ENCODE results near the gene LCORL. TPM values are rescaled to one million over a fixed set of nuclear protein-coding genes. Genes with fewer than 3 reads are reported as not detected.
"Not testable (repeated sequence)": the region's sequence is repeated elsewhere in the genome, so short reads cannot be mapped to it uniquely, and the experiment has no call there.

LCORL gene
- total RNA-seq, 1 donor from 2014 or later, result 16.9 TPM

DNA sequence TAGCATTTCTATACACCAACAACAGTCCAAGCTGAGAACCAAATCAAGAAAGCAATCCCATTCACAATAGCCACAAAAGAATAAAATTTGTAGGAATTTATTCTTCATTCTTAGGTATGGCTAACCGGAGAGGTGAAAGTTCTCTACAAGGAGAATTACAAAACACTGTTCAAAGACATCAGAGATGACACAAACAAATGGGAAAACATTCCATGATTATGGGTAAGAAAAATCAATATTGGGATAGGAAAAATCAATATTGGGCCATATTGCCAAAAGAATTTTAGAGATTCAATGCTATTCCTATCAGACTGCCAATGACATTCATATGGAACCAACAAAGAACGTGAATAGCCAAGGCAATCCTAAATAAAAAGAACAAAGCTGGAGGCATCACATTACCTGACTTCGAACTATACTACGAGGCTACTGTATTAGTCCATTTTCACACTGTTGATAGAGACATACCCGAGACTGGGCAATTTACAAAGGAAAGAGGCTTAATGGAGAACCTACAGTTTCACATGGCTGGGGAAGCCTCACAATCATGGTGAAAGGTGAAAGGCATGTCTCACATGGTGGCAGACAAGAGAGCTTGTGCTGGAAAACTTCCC lies 161.7 kb downstream of the LCORL start:
- no peak for DNase-seq (ENCODE audit: low read depth in 2 of 2)

DNA sequence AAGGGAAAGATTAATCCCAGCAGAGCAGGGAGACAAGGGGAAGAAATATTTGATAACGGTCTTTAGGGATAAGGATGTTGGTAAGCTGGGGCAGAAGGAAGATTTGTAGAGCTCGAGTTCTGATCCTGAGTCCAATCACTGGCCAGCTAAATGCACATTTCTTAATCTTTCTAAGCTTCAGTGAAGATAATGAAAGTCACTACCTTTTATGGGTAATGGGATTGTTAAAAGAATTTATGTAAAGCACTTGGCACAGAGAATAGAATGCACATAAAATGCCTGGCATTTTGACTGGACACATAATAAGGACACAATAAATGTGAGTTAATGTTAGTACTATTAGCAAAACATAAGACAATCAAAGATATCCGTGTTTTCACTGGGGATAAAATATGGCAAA lies 167.5 kb downstream of the LCORL start:
- DNase-seq (ENCODE audit: low read depth in 2 of 2), result no peak

DNA sequence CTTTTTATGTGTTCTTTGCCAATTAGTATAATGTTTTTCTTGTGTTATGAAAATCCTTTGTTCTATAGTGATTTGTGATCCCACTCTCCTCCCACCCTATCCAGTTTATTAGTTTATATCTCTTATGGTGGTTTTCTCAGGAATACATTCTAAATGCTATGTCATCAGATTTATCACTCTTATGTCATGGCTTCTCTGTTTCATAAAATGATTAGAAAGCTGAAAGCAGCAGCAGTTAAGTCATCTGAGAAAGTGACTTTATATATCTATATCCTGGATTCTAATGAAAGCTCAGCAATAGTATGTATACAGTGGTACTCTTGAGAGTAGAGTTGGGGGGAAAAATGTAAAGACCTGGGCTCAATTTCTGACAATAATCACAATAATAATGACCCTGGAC lies 169.6 kb downstream of the LCORL start:
- no peak for DNase-seq (ENCODE audit: low read depth in 2 of 2)

DNA sequence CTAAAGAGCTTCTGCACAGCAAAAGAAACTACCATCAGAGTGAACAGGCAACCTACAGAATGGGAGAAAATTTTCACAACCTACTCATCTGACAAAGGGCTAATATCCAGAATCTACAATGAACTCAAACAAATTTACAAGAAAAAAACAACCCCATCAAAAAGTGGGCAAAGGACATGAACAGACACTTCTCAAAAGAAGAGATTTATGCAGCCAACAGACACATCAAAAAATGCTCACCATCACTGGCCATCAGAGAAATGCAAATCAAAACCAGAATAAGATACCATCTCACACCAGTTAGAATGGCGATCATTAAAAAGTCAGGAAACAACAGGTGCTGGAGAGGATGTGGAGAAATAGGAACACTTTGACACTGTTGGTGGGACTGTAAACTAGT lies 171.3 kb downstream of the LCORL start:
- not testable (repeated sequence) for DNase-seq (ENCODE audit: low read depth in 2 of 2)

DNA sequence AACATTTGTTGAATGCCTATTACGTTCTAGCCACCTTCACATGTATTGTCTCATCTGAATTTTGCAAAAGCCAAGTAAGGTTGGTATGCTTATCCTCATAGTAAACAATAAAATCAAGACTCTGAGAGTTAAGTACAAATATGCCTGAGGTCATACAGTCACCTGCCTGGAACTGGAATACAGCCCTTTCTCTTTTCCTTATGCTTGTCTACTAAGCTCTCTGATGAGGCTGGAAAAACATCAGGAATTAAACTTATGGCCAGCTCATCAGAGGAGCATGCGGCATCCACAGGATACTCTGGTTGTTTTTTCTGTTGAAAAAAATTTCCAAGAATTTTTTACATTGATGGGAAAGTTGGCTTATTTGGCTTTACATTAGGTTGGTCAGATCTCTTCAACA lies 175.3 kb downstream of the LCORL start:
- DNase-seq (ENCODE audit: low read depth in 2 of 2), result no peak

DNA sequence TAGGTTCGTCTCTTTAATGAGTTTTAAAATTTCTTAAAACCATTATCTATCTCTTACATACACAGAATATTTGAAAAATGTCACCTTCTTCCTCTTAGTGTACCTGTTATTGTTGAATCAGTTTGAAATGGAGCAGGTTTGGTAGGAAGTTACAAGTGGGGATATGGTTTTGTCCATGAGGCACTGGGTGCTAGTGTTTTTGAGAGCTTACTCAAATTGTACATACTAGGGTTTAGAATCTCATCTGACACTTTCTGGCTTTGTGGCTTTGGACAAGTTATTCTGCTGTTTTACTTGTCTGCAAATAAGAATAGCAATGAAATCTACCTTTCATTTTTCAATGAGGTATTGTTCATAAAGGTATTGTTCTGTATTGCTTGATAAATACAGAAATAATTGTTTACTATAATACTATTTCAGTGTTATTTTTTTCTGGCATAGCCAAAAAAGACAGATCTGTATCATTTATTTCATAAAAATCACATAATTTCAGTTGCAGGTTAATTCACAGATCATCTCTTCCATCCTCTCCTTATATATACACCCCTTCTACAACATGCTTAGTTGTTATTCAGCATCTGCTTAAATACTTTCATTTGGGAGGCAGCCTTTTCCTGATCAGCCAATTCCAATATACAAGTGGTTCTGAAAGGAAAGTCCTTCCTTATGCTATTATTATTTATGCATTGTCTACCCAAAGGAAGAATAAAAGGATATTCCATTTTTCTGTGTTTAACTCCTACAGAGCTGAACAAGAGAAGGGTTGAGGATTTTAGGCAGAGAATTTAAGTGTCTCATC lies 197.5 kb downstream of the LCORL start:
- peak in 1 of 2 donors; percentile 3 for DNase-seq (ENCODE audit: low read depth in 2 of 2)

DNA sequence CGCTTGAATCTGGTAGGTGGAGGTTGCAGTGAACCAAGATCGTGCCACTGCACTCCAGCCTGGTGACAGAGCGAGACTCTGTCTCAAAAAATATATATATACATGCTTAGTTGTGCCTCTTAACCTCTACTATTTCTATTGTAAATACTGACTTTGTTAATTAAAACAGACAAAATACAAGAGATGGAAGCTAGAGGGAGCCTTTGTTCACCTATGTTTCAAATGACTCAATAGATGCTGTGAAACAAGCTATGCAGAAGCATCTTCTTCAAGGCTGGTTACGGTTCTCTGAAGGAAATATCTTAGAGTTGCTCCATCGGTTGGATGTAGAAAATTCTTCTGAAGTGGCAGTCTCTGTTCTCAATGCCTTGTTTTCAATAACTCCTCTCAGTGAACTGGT lies 204.5 kb downstream of the LCORL start:
- DNase-seq (ENCODE audit: low read depth in 2 of 2), result peak; percentile 66 to 71

DNA sequence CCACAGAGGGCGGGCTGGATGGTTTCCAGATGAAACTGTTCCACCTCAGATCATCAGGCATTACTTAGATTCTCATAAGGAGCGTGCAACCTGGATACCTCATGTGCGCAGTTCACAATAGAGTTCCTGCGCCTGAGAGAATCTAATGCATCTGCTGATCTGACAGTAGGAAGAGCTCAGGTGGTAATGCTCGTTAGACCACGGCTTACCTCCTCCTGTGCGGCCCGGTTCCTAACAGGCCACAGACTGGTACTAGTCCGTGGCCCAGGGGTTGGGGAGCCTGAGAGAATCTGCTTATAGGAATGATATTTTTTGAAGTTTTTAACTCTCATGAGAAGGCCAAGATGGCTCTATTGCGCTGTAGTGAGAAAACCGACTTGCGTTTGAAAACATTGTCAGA lies 205.4 kb downstream of the LCORL start:
- no peak for DNase-seq (ENCODE audit: low read depth in 2 of 2)

DNA sequence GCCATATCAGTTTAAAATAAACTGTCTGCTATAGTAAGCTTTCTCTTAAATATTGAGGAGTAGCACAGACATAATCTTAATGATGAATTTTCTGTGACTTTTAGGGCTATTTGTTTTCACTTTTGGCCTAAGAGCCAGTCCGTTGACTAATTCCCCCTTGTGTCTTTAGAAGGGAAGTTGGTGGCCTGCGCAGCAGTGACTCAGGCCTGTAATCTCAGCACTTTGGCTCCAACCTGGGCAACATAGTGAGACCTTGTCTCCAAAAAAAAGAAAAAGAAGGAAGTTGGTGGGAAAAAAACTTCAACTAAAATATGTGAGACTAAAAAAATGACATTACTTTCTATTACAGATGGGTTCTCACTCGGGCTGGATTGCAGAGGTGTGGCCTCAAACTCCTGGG lies 207.4 kb downstream of the LCORL start:
- DNase-seq (ENCODE audit: low read depth in 2 of 2), result peak; percentile 55 to 77

DNA sequence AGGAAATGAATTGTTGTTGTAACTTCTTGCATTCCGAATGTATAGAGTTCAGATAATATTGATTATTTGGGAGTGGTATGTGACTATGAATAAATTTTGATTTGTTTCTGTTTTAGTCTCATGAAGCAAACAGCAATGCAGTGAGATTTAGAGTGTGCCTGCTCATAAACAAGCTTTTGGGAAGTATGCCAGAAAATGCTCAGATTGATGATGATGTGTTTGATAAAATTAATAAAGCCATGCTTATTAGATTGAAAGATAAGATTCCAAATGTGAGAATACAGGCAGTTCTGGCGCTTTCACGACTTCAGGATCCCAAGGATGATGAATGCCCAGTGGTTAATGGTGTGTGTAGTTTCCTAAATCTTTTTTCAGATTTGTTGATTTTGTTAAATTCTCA lies 208.8 kb downstream of the LCORL start:
- DNase-seq (ENCODE audit: low read depth in 2 of 2), result peak; percentile 37

DNA sequence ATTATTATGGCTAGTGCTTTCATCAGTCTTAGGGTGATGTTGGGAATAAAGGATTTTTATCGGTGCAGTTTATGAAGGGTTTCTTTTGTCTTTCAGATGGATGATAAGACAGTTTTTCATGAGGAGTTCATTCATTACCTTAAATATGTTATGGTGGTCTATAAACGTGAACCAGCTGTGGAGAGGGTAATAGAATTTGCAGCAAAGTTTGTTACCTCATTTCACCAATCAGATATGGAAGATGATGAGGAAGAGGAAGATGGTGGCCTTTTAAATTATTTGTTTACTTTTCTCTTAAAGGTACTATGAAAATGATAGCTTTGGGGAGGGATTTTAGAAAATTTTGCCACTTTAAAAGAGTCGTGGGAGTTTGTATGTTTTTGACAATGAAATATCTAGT lies 209.4 kb downstream of the LCORL start:
- DNase-seq (ENCODE audit: low read depth in 2 of 2), result no peak

DNA sequence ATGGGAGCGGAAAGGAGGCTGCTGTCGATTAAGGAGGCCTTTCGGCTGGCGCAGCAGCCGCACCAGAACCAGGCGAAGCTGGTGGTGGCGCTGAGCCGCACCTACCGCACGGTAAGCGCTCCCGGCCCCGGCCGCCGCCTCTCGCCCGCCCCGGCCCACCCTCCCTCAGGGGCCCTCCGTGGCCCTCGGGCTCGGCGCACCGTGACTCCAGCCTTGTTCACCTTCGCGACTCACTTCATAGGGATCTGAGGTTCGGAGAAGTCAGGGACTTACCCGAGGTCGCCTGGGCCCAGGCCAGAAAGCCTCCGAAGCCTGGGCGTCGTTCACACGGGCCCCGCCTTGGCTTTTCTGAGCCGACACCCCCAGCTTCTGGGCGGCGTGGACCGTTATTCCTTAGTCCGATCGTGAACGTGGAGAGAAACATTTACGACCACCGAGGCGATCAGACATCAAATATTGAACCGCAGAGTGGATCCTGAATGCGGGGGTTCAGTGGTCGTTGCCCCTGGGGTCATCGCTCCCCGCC lies 210.4 kb downstream of the LCORL start:
- no peak for DNase-seq (ENCODE audit: low read depth in 2 of 2)

DNA sequence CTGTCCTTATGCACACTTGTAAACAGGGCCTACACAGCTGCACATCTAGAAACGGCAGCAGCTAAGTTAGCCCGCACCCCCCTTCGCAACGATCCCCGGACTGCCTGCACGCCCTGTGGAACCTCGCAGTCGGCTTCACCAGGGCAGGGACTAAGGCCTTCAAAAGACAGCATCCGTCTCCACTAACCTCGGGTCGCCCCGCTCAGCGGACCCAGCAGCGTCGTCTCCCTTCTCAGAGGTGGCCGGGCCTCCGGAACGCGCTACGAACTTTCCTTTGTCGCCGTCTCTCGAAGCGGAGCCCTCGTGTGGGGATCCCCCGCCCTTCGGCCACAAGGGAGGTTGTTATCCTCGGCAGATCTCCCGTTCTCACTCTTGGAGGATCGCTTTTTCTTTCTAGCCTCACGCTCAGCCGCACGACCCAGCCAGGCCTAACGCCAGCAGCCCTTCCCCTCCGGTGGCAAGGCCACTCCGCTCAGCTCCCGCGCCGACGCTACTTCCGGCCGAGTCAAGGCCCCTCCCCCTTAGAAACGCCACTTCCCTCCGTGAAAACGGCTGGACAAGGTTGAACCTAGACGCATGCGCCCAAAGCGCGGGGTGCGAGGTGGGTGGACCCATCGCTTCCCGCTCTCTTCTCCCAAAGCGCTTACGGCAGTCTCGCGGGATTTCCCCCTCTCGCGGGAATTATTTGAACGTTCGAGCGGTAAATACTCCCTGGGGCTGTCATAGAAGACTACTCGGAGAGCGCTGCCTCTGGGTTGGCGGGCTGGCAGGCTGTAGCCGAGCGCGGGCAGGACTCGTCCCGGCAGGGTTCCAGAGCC lies 211.1 kb downstream of the LCORL start, which contains the start of the genes DCAF16 and NCAPG:
Gene DCAF16, minus strand, starts transcription at position 498 of the 818 bp plus-strand sequence. CDS start 6,616 bp downstream, outside the sequence.
Gene NCAPG, plus strand, starts transcription at position 720 of the 818 bp plus-strand sequence. CDS start 99 bp downstream, outside the sequence.
- DNase-seq (ENCODE audit: low read depth in 2 of 2), result peak; percentile 100

DNA sequence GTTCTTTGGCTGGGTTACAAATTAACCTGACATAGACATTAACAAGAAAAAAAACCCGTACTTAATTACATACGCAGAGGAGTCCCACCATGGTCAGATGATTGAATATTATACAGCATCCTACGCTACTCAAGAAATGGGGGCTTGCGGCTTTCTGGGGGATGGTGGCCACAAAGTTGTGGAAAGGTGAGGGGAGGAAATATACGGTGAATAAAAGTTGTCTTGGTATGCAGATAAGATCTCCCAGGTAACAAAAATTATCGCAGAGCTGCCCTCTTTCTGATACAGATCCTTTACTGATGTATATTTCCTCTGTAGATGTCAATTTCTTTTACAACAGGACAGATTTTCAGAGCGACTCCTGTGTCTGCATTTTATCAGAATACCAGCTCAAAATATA lies 211.9 kb downstream of the LCORL start:
- DNase-seq (ENCODE audit: low read depth in 2 of 2), result no peak

DNA sequence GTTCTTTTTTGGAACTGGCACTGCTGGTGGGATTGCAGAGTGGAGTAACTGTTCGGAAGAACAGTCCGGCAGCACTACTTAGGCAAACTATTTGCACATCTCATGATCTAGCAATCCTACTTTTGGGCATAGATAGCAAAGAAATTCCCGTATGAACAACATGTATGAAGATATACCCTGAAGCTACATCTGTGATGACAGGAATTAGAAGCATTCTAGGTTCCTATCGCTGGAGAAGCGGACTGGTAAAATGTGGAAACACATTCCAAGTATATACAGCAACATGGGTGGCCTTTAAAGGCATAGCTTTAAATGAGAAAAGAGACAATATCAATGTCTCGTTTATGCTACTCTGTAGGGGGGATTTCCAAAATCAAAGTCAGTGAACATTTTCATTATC lies 214.1 kb downstream of the LCORL start:
- DNase-seq (ENCODE audit: low read depth in 2 of 2), result no peak

DNA sequence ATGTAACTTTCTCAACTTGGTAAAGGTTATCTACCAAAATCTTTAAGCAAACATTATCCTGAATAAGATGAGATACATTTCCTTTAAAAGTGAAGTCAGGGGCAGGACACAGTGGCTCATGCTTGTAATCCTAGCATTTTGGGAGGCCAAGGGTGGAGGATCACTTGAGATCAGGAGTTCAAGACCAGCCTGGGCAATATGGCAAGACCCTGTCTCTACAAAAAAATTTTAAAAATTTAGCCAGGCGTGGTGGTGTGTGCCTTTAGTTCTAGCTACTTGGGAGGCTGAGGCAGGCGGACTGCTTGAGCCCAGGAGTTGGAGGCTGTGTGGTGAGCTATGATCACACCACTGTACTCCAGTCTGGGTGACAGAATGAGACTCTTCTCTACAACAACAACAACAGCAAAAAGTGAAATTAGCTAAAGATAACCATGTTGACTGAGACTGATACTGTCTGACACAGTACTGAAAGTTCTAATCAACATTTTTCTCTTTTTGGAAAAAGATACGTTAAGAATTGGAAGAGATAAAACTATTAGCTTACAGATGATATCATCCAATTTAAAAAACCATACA lies 215.9 kb downstream of the LCORL start:
- DNase-seq (ENCODE audit: low read depth in 2 of 2), result no peak

DNA sequence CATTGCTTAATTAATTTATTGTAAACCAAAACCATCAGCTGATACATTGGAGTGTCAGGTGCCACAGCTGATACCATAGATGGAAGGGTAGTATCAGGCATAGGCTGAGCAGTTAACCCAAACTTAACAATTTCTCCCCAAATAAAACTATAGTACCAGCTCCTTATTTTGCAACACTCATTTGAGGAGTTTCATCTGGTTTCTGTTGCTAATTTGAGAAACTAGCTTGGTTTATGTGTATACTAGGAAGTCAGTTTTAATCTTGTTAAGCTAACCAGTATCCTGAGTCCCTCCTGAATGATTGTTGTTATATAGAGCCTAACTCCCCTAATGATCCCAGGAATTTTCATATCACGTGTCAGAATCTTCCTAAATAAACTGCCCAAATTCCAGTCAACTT lies 223.7 kb downstream of the LCORL start:
- DNase-seq (ENCODE audit: low read depth in 2 of 2), result no peak

DNA sequence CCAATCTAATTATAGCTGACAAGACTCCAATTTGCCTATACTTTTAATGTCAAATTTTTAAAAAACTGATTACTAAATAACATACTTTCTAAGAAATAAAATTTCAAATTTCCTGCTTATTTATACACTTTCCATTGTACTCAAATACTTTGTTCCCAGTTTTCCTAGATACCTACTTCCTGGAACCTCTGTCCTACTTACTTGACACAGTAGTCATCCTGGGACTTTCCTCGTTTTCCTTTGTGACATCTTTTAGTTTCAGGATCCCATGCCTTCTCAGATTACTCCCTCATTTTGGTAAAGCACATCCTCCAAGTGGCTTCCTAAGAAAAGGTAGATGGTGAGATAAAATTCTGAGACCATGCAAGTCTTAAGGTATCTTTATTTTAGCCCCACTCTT lies 226.8 kb downstream of the LCORL start:
- DNase-seq (ENCODE audit: low read depth in 2 of 2), result no peak
